Stimulated activated CD8-positive, alpha-beta memory T cell treated with anti-CD3 and anti-CD28 coated beads, Interleukin-7, amount 100 ng/mL, for 1 hour (primary cell): ENCODE results near the gene RGS14.

Source experiments
- DNase-seq, 2 donors: peaks; one replicate each; pipeline ENCODE4 v3.0.0-alpha.2; 2020; ENCODE audit warnings: low read depth in 2 of 2

Gene RGS14

DNA sequence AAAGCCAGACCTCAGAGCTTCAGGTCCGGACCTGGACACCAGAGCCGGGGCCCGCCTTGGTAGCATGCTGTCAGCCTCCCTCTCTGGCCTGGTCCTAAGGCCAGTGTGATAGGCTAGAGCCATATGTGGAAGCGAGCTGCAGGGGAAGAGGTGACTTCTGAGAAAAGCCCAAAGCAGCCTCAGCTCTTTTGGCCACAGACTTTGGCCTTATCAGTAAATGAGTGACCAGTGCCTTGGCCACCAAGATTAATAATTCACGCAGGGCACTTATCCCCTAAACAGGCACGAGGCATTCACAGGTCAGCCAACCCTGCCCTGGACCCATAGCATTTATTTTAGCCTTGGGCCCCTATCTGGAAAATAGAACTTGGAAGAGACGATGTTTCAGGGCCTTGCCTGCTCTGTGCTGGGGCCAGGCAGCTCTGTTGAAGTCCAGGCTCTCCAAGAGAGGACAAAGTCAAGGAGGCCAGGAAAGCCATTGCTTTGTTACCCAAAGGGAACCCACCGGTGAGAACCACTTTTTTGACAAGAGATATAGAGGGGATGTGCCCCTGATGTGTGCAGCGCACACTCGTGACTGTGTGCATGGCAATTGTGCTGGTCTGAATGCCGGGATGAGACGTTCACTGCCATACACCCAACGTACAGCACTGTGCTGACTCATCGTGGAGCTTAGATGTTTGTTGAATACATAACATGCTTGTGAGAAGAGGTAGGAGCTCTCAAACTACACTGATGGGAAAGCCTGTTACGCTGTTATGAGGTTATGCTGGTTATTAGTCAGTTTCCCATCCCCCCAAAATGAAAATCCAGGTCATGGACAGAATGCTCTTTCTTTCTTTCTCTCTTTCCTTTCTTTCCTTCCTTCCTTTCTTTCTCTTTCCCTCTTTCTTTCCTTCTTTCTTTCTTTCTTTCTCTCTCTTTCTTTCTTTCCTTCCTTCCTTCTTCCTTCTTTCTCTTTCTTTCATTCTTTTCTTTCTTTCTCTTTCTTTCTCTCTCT lies 21.5 kb downstream of the RGS14 start:
- no peak for DNase-seq

GRCh38 chr5:177380805-177381126 lies 23.0 kb downstream of the RGS14 start:
- DNase-seq, result no peak

DNA sequence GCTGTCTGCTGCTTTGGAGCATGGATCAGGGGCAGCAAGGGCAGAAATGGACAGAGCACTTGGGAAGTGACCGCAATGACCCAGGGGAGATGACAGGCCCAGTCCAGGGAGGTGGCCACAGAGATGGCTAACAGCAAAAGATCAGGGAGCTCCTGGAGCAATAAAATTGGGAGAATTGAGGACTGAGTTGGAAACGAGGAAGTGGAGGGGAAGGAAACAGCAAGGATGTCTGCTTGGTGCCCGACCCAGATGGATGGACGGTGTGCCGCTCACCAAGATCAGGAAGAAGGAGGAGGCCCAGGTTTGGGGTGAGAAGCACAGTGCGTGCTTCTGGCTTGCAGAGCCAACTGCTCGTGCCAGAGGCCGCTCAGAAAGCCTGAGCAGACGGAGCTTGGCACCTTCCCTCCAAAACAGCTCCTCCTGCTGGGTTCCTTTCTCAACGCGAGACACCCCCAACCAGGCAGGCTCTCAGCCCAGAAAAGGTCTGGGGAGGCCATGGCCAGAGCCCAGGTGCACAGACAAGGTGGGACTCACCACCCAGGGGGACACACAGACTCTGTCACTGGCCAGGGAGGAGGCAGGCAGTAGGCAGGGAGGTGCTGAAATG lies 24.8 kb downstream of the RGS14 start:
- DNase-seq, result no peak

- no peak for DNase-seq
These were observed 25.5 kb downstream of the RGS14 start for GRCh38 chr5:177383181-177383580.

- no peak for DNase-seq
These were observed 26.4 kb downstream of the RGS14 start, which contains the start of gene SLC34A1 for GRCh38 chr5:177384134-177384533. SLC34A1 (plus strand) TSS chr5:177384434; CDS start chr5:177385742, 1,308 bp downstream.

DNA sequence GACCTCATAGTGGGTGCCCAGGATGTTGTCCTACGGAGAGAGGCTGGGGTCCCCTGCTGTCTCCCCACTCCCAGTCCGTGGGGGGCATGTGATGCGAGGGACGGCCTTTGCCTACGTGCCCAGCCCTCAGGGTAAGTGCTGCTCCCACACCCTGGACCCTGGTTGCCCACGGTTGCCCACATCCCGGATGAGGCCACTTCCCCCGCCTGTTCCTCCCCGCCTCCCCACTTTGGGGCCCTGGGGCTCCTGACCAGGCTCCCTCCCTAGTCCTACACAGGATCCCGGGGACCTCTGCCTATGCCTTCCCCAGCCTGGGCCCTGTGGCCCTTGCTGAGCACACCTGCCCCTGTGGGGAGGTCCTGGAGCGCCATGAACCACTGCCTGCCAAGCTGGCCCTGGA lies 28.0 kb downstream of the RGS14 start:
- DNase-seq, result no peak

DNA sequence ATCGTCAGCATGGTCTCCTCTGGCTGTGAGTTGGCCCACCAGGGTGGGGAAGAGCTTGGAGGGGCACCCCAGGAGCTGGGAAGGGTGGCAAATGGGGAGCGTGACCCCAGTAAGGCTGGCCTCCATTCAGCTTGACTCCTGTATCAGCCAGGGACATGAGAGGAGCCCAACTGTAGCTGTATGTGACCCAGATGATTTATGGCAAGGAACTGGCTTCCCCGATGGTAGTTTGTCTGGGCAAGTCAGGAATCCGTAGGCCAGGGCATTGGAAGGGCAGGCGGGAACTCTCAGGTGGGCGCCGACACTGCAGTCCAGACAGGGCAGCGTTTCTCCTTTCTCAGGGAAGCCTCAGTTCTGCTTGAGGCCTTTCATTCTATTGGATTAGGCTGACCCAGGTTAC lies 28.8 kb downstream of the RGS14 start:
- no peak for DNase-seq

- no peak for DNase-seq
These were observed 29.7 kb downstream of the RGS14 start for GRCh38 chr5:177387405-177387804.

DNA sequence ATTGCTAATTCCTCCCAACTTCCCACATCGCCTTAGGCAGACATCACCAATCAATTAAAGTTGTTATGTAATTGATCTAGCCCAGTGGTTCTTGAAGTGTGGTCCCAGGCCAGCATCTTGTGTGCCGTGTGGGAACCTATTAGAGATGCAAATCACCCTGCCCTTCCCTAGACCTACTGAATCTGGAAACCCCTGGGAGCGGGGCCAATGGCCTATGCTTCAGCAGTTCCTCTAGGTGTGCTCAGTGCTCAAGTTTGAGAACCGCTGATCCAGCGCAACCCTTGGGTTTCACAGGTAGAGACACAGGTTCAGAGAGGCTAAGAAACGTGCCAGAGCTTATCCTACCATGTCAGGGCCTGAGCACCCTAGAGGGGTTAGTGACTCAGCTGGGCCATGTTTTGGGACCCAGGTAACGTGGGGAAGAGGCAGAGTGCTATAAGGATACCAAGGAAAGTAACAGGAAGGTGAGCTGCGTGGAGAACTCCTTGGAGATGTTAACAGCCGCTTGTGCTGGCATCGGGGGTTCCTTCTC lies 30.9 kb downstream of the RGS14 start:
- DNase-seq, result no peak

- no peak for DNase-seq
These were observed 31.8 kb downstream of the RGS14 start for GRCh38 chr5:177389241-177390169.

DNA sequence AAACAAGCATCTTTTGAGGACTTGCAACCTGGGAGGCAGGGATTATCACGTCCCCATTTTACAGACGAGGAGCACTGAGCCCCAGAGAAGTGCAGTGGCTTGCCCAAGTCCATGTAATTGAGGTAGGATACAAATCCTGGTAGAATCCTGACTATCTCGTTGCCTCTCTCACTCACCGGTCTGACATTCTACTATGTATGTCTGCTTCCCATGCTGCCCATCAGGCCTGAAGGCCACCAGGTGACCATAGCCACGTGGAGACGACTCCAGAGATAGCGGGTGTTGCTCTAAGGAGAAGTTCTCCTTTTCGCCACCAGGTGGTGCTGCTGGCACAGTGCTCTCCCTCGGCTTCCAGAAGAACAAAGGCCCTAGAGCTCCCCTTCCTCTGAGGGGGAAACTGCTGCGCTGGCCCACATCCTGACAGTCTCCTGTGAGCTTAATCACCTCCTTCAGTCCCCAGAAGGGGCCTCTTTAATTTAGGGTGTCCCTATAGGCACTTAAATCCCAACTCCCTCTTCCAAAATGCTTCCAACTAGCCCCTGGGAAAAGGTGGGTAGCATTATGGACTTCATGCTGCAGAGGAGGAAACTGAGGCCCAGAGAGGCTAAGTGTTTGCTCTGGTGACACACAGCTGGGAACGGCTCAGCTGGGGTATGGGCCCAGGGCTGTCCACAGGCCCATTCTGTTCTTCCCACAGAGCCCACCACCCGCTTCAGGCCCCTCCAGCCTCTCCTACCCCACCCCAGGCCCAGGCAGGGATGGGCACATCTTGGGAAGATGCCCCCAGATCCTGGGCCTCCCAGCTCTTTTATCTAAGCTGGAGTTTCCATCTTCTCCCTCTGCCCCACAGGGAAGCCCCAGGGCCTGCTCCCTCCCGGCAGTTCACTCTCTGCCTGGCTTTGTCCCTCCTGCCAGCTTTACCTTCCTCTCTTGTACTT lies 32.9 kb downstream of the RGS14 start:
- DNase-seq, result peak; percentile 69 to 79

DNA sequence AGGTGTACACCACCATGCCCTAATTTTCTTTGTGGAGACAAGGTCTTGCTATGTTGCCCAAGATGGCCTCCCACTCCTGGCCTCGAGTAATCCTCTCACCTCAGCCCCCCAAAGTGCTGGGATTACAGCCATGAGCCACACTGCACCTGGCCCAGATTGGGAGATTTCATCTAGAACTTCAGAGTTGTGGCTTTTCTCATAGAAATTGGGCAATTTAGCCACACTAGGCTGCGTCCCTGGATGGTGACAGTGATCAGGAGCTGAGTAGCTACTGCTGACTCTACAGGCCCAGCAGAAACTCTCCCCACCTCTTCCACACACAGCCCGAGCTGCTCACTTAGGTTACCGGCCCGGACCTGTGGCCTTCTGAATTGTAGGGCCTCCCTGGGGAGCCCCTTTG lies 35.0 kb downstream of the RGS14 start:
- DNase-seq, result no peak

GRCh38 chr5:177393206-177393765 lies 35.6 kb downstream of the RGS14 start:
- DNase-seq, result no peak

GRCh38 chr5:177393990-177394389 lies 36.3 kb downstream of the RGS14 start:
- no peak for DNase-seq

GRCh38 chr5:177396078-177396477 lies 38.4 kb downstream of the RGS14 start:
- no peak for DNase-seq

DNA sequence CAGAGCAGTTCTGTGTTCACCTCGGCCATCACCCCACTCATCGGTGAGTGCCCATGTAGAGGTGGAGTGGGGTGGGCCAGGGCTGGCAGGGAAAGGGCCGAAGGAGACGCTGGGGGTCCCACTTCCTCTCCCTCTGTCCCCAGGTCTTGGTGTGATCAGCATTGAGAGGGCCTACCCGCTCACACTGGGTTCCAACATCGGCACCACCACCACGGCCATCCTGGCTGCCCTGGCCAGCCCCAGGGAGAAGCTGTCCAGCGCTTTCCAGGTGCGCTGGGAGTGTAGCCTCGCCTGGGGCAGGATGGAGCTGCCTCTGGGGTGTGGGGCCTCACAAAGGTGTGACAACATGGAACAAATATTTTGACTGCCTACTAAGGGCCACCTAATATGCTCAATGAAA lies 39.1 kb downstream of the RGS14 start:
- no peak for DNase-seq

- no peak for DNase-seq
These were observed 40.2 kb downstream of the RGS14 start for GRCh38 chr5:177397875-177398390.

GRCh38 chr5:177399997-177400868 lies 42.5 kb downstream of the RGS14 start, which contains the start of gene PFN3:
PFN3 (minus strand) TSS chr5:177400661; CDS start chr5:177400576, 85 bp downstream.
- no peak for DNase-seq
